WERI-Rb-1 (cell line): ENCODE data around the gene LSAMP.

Experiments used
- DNase-seq: peaks from one replicate; pipeline ENCODE4 v3.0.0-alpha.2; 2020
- H3K27ac ChIP-seq: fragments of 250-450 bp; sonication (Bioruptor Pico); 2 replicates; pipeline ENCODE4 v1.5.1; 2020; ENCODE audit warnings: mild to moderate bottlenecking, moderate library complexity
- H3K27me3 ChIP-seq: fragments of 250-450 bp; sonication (Bioruptor Pico); 2 replicates; pipeline ENCODE4 v1.5.1; 2021; ENCODE audit warnings: mild to moderate bottlenecking, low read depth, moderate library complexity; ENCODE audit not compliant: insufficient read depth, severe bottlenecking
- H3K36me3 ChIP-seq: fragments of 250-450 bp; sonication (Bioruptor Pico); 2 replicates; pipeline ENCODE4 v1.5.1; 2020; ENCODE audit warnings: mild to moderate bottlenecking, moderate library complexity
- H3K4me3 ChIP-seq: 2 replicates; pipeline ENCODE4 v1.5.1; 2011; ENCODE audit warnings: low read depth, mild to moderate bottlenecking, control low read depth, low read length
- H3K9me3 ChIP-seq: fragments of 250-450 bp; sonication (Bioruptor Pico); 2 replicates; pipeline ENCODE4 v1.5.1; 2021; ENCODE audit warnings: mild to moderate bottlenecking, moderate library complexity; ENCODE audit not compliant: severe bottlenecking
- CTCF ChIP-seq: IDR thresholded peaks from 2 replicates; pipeline ENCODE4 v1.5.1; 2011; ENCODE audit warnings: low read depth, mild to moderate bottlenecking, control low read depth, inconsistent platforms, low read length

Gene LSAMP

GRCh38 chr3:116301422-116301821 lies 143.9 kb downstream of the LSAMP start:
- no peak overlapping the region for H3K4me3 ChIP-seq
- no peak overlapping the region for H3K27ac ChIP-seq
- no peak for DNase-seq
- H3K36me3 ChIP-seq, result no peaks in the 10 kb centered on the region
- TF ChIP-seq CTCF, result no peak
- no peaks in the 10 kb centered on the region for H3K27me3 ChIP-seq
- no peaks in the 10 kb centered on the region for H3K9me3 ChIP-seq

- no peaks in the 10 kb centered on the region for H3K9me3 ChIP-seq
- H3K36me3 ChIP-seq, result no peaks in the 10 kb centered on the region
- peak; percentile 12 for DNase-seq
- H3K27me3 ChIP-seq, result no peaks in the 10 kb centered on the region
- H3K27ac ChIP-seq, result peak overlapping the region; percentile 15; the same call in 1 of the 2 replicates
- no peak overlapping the region for H3K4me3 ChIP-seq
- TF ChIP-seq CTCF, result no peak
These were observed 145.1 kb downstream of the LSAMP start for GRCh38 chr3:116300226-116300625.

GRCh38 chr3:116299646-116300081 lies 145.6 kb downstream of the LSAMP start:
- no peaks in the 10 kb centered on the region for H3K9me3 ChIP-seq
- DNase-seq, result peak; percentile 29
- TF ChIP-seq CTCF, result no peak
- peak overlapping the region; percentile 15 for H3K27ac ChIP-seq
- H3K4me3 ChIP-seq, result no peak overlapping the region
- no peaks in the 10 kb centered on the region for H3K27me3 ChIP-seq
- no peaks in the 10 kb centered on the region for H3K36me3 ChIP-seq

- no peak for DNase-seq
- no peaks in the 10 kb centered on the region for H3K9me3 ChIP-seq
- H3K27me3 ChIP-seq, result no peaks in the 10 kb centered on the region
- H3K36me3 ChIP-seq, result no peaks in the 10 kb centered on the region
- no peak overlapping the region for H3K4me3 ChIP-seq
- no peak overlapping the region for H3K27ac ChIP-seq
- no peak for TF ChIP-seq CTCF
These were observed 147.1 kb downstream of the LSAMP start for GRCh38 chr3:116298151-116298550.

GRCh38 chr3:116291141-116291540 lies 154.1 kb downstream of the LSAMP start:
- no peaks in the 10 kb centered on the region for H3K9me3 ChIP-seq
- peak overlapping the region; percentile 24; the same call in 1 of the 2 replicates for H3K27ac ChIP-seq
- no peak overlapping the region for H3K4me3 ChIP-seq
- H3K27me3 ChIP-seq, result no peaks in the 10 kb centered on the region
- peak; percentile 56 for DNase-seq
- no peak for TF ChIP-seq CTCF
- no peaks in the 10 kb centered on the region for H3K36me3 ChIP-seq

GRCh38 chr3:116288485-116288884 lies 156.8 kb downstream of the LSAMP start:
- H3K36me3 ChIP-seq, result no peaks in the 10 kb centered on the region
- H3K4me3 ChIP-seq, result no peak overlapping the region
- no peaks in the 10 kb centered on the region for H3K27me3 ChIP-seq
- no peak overlapping the region for H3K27ac ChIP-seq
- H3K9me3 ChIP-seq, result no peaks in the 10 kb centered on the region
- no peak for TF ChIP-seq CTCF
- DNase-seq, result no peak
